Measurements from ENCODE around the gene SRMS. TPM values are rescaled to one million over a fixed set of nuclear protein-coding genes. Genes with fewer than 3 reads are reported as not detected.

Gene SRMS
- polyA plus RNA-seq, 1 donor from 2014 or later = not detected

GRCh38 chr20:63530788-63531160 is 16.8 kb downstream of the SRMS start:
- H3K36me3 ChIP-seq (ENCODE audit: insufficient read depth, low read length) = no peaks in the 10 kb centered on the region
- no peak overlapping the region for H3K9ac ChIP-seq (ENCODE audit: low read length)
- H3K79me2 ChIP-seq (replicated peaks; ENCODE audit: insufficient read depth, low read length) = no peaks in the 10 kb centered on the region
- no peak overlapping the region for H3K4me3 ChIP-seq (ENCODE audit: low read length)
- no peaks in the 10 kb centered on the region for H3K27me3 ChIP-seq (ENCODE audit: insufficient read depth, low read depth, low read length)
- H3K4me2 ChIP-seq (ENCODE audit: low read length) = no peak overlapping the region
- H2AFZ ChIP-seq (ENCODE audit: low read depth, low read length) = no peak overlapping the region
- H3K9me2 ChIP-seq (ENCODE audit: insufficient read depth, low read length) = no peaks in the 10 kb centered on the region
- H3K9me3 ChIP-seq (ENCODE audit: low read length) = no peaks in the 10 kb centered on the region
- no peaks in the 10 kb centered on the region for H4K20me1 ChIP-seq (ENCODE audit: insufficient read depth)
- H3K27ac ChIP-seq (ENCODE audit: low read length) = no peak overlapping the region
- H3F3A ChIP-seq (ENCODE audit: insufficient read depth, low read length, poor library complexity, severe bottlenecking) = no peaks in the 10 kb centered on the region
- TF ChIP-seq EZH2 (IDR thresholded peaks at IDR 0.05; ENCODE audit: borderline replicate concordance, insufficient read depth, low read length, poor library complexity, severe bottlenecking) = no peak

DNA sequence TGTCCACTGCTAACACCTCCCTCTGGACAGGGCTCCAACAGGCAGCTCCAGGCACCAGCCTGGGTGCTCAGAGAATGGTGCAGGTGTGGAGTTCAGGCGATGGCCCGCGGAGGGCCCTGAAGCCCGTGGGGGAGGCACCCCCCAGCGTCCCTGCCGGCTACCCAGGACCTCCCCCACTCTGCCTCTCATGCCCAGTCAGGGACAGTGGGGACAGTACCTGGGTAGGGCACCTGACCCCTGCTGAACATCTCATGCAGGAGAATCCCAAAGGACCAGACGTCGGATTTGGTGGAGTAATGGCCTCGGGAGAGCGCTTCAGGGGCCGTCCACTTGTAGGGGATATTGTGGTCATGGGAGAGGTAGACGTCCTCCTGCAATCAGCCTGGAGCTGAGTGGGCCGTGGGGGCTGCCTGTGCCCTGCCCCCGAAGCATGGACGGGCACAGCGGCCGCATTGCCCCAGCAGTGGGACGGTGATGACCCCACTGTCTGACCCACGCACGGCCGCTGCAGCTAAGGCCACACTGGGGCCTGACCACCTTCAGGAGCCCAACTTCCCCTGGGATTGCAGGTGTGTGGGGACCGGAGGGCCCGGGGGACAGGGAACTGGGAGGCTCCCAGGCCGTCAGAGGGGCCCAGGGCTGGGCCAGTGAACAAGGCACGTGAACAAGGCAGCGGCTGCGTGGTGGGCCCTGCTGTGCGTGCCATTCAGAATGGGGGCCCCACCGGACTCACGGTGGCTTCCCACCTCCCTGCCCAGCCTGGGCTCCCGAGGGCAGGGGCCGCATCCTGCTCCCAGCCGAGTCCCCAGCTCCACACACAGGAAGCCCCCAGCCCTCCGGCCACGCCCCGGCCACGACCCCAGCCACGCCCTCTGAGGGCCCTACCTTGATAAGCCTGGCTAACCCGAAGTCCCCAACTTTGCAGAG is 17.4 kb downstream of the SRMS start:
- Histone ChIP-seq H3K9me3 (ENCODE audit: low read length) (no peaks in the 10 kb centered on the region), H3F3A (ENCODE audit: insufficient read depth, low read length, poor library complexity, severe bottlenecking) (no peaks in the 10 kb centered on the region), H3K27me3 (ENCODE audit: insufficient read depth, low read depth, low read length) (no peaks in the 10 kb centered on the region), H3K9ac (ENCODE audit: low read length) (no peak overlapping the region), H3K79me2 (replicated peaks; ENCODE audit: insufficient read depth, low read length) (no peaks in the 10 kb centered on the region), H4K20me1 (ENCODE audit: insufficient read depth) (no peaks in the 10 kb centered on the region), H2AFZ (ENCODE audit: low read depth, low read length) (no peak overlapping the region), H3K36me3 (ENCODE audit: insufficient read depth, low read length) (no peaks in the 10 kb centered on the region), H3K9me2 (ENCODE audit: insufficient read depth, low read length) (no peaks in the 10 kb centered on the region), H3K4me2 (ENCODE audit: low read length) (no peak overlapping the region), H3K4me3 (ENCODE audit: low read length) (no peak overlapping the region), H3K27ac (ENCODE audit: low read length) (no peak overlapping the region)
- TF ChIP-seq EP300 (conservative IDR thresholded peaks at IDR 0.05; ENCODE audit: poor library complexity, severe bottlenecking) (no peak), REST (IDR thresholded peaks at IDR 0.05; ENCODE audit: borderline replicate concordance) (no peak), RAD21 (conservative IDR thresholded peaks at IDR 0.05) (no peak), EZH2 (IDR thresholded peaks at IDR 0.05; ENCODE audit: borderline replicate concordance, insufficient read depth, low read length, poor library complexity, severe bottlenecking) (no peak), TAF1 (IDR thresholded peaks at IDR 0.05; ENCODE audit: low read depth) (no peak), MXI1 (conservative IDR thresholded peaks at IDR 0.05; ENCODE audit: poor library complexity, severe bottlenecking) (no peak), POLR2AphosphoS5 (IDR thresholded peaks at IDR 0.05) (no peak), SMC3 (conservative IDR thresholded peaks at IDR 0.05; ENCODE audit: poor library complexity) (no peak)
- TF ChIP-seq, protein P1, sequence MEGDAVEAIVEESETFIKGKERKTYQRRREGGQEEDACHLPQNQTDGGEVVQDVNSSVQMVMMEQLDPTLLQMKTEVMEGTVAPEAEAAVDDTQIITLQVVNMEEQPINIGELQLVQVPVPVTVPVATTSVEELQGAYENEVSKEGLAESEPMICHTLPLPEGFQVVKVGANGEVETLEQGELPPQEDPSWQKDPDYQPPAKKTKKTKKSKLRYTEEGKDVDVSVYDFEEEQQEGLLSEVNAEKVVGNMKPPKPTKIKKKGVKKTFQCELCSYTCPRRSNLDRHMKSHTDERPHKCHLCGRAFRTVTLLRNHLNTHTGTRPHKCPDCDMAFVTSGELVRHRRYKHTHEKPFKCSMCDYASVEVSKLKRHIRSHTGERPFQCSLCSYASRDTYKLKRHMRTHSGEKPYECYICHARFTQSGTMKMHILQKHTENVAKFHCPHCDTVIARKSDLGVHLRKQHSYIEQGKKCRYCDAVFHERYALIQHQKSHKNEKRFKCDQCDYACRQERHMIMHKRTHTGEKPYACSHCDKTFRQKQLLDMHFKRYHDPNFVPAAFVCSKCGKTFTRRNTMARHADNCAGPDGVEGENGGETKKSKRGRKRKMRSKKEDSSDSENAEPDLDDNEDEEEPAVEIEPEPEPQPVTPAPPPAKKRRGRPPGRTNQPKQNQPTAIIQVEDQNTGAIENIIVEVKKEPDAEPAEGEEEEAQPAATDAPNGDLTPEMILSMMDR (IDR thresholded peaks at IDR 0.05; ENCODE audit: poor library complexity, severe bottlenecking) = no peak

Data from neural cell (in vitro differentiated cells).